K562 (cell line): ENCODE measurements around the gene ATP6V1F. TPM values are rescaled to one million over a fixed set of nuclear protein-coding genes. Genes with fewer than 3 reads are reported as not detected.
A peak's percentile ranks its signal among the peaks of the same experiment; 100 is the strongest.

Experiments used
- GTF2E2 ChIP-seq: fragments of 200-800 bp; sonication (Bioruptor generic); IDR thresholded peaks from 2 replicates; pipeline ENCODE4 v1.6.1; 2016; ENCODE audit warnings: missing genetic modification characterization, missing compliant biosample characterization
- MEIS2 ChIP-seq: fragments of 450-650 bp; IDR thresholded peaks from 2 replicates; pipeline ENCODE4 v1.6.1; 2014; ENCODE audit warnings: mild to moderate bottlenecking; ENCODE audit not compliant: partially characterized antibody
- NONO ChIP-seq, 2 experiments: fragments of 200-400 bp in 1 of 2; fragments of 450-650 bp in 1 of 2; formaldehyde crosslinking in 1 of 2; IDR thresholded peaks; 2 replicates each; pipeline ENCODE4 v1.6.1; 2017; ENCODE audit warnings: low read depth in 2 of 2, mild to moderate bottlenecking in 2 of 2, moderate library complexity in 2 of 2, low read length in 1 of 2
- NR2C1 ChIP-seq, 2 experiments: fragments of 450-650 bp; IDR thresholded peaks; 2 replicates each; pipeline ENCODE4 v1.6.1; 2017; ENCODE audit warnings: mild to moderate bottlenecking in 2 of 2, antibody characterized with exemption in 1 of 2, inconsistent platforms in 1 of 2, missing compliant biosample characterization in 1 of 2, missing genetic modification characterization in 1 of 2
- RBBP5 ChIP-seq: fragments of 200-600 bp; sonication (generic); IDR thresholded peaks from 2 replicates; pipeline ENCODE4 v1.6.1; 2012; ENCODE audit warnings: borderline replicate concordance, mild to moderate bottlenecking, low read length, control low read depth, inconsistent platforms; ENCODE audit not compliant: insufficient read depth, poor library complexity, severe bottlenecking
- TRIM28 ChIP-seq: fragments of 450-650 bp; IDR thresholded peaks from 2 replicates; pipeline ENCODE4 v1.6.1; 2017
- ZNF121 ChIP-seq: sonication (generic); formaldehyde crosslinking; conservative IDR thresholded peaks from 2 replicates; pipeline ENCODE4 v1.8.0; 2022; ENCODE audit warnings: missing genetic modification reagents
- polyA plus RNA-seq, 8 experiments: library from polyadenylated mRNA; depleted of rRNA in 4 of 8; stranded (reverse) in 5 of 8; unstranded in 3 of 8; fragments of >200 nt; fragmentation: Nextera tagmentation in 2 of 8; fragmentation: Illumina TruSeq in 1 of 8; extraction: Ambion mirVana in 2 of 8; extraction: Trizol in 1 of 8; gene quantifications; 2 replicates each; pipeline versions ENCODE4 v1.2.1 to v1.2.3, GENCODE V29; 2011 to 2014; ENCODE audit warnings: inconsistent platforms in 1 of 8, missing spikeins in 1 of 8
- total RNA-seq, 7 experiments: library from RNA; depleted of rRNA in 6 of 7; stranded (reverse); fragments of >200 nt in 6 of 7; fragmentation: Illumina TruSeq in 2 of 7; extraction: Trizol in 2 of 7; gene quantifications; 2 replicates each; pipeline versions ENCODE4 v1.2.1 to v1.2.3, GENCODE V29; 2011 to 2021; ENCODE audit warnings: low replicate concordance in 1 of 7
- TF ChIP-seq, protein P1 (sequence below): fragments of 450-650 bp; IDR thresholded peaks from 2 replicates; pipeline ENCODE4 v1.6.1; 2016; ENCODE audit warnings: missing biosample characterization, missing genetic modification characterization
- TF ChIP-seq, protein P2 (sequence below): sonication (generic); formaldehyde crosslinking; IDR thresholded peaks from 2 replicates; pipeline ENCODE4 v1.8.0; 2023; ENCODE audit warnings: missing genetic modification reagents, mild to moderate bottlenecking, borderline replicate concordance
- TF ChIP-seq, protein P3 (sequence below), 2 experiments: fragments of 450-650 bp; formaldehyde crosslinking in 1 of 2; IDR thresholded peaks; 2 replicates each; pipeline versions ENCODE4 v1.4.0 to v1.6.1; 2014 to 2020; ENCODE audit warnings: mild to moderate bottlenecking in 2 of 2, borderline replicate concordance in 1 of 2, low read depth in 1 of 2

The ATP6V1F gene
- total and polyA plus RNA-seq, 9 of the 15 experiments (the other 6 are each of a cell fraction or from before 2014, with no cell fraction given): 206 to 1,123 (median 542) TPM

DNA sequence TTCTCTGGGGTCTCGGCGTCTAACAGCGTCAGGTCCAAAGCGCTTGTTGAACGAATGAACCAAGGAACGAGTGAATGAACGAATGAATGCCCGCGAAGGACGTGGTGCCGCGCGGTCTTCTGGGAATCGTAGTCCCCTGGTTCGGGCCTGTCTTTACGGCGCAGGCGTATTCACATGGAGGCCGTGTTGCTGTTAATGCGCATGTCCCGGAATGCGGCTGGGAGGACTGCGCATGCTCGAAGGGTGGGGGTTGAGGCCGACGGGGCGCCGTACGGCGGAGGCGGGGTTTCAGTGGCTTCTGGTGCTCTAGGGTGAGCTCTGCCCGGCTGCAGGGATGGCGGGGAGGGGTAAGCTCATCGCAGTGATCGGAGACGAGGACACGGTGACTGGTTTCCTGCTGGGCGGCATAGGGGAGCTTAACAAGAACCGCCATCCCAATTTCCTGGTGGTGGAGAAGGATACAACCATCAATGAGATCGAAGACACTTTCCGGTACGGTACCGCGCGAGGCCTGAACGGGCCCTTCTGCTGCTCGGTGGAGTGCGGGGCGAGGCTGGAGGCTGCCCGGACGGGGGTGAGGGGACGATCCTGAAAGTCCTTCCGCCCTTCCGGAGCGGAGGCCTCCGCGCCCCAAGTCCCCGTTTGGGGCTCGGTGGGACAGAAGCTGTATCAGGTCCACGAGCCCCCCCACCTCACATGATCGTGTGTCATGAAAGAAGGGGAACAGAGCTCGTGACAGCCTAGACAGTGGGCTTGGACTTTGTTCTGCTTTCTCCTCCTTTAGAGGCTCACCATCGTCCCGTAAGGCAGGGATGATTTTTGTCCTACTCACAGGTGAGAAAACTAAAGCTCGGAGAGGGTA is at the start of gene ATP6V1F (continued):
- TF ChIP-seq ZNF121 (CRISPR knock-in tag) (0 out of 2 replicates have a peak, but pooled peaks have one; percentile 14), TRIM28 (no peak), GTF2E2 (tag) (no peak), RBBP5 (peak; percentile 87), MEIS2 (peak; percentile 95), NONO (IDR thresholded peaks at IDR 0.05; ENCODE audit: low read depth in 2 of 2, low read length in 1 of 2) (peak in 1 of 2 experiments; percentile 70; a peak in 1 of 4 replicates), NR2C1 (IDR thresholded peaks at IDR 0.05) (no peak), NR2C1 (tag; IDR thresholded peaks at IDR 0.05) (no peak)
- TF ChIP-seq, protein P1, sequence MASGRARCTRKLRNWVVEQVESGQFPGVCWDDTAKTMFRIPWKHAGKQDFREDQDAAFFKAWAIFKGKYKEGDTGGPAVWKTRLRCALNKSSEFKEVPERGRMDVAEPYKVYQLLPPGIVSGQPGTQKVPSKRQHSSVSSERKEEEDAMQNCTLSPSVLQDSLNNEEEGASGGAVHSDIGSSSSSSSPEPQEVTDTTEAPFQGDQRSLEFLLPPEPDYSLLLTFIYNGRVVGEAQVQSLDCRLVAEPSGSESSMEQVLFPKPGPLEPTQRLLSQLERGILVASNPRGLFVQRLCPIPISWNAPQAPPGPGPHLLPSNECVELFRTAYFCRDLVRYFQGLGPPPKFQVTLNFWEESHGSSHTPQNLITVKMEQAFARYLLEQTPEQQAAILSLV: no peak
- TF ChIP-seq, protein P2, sequence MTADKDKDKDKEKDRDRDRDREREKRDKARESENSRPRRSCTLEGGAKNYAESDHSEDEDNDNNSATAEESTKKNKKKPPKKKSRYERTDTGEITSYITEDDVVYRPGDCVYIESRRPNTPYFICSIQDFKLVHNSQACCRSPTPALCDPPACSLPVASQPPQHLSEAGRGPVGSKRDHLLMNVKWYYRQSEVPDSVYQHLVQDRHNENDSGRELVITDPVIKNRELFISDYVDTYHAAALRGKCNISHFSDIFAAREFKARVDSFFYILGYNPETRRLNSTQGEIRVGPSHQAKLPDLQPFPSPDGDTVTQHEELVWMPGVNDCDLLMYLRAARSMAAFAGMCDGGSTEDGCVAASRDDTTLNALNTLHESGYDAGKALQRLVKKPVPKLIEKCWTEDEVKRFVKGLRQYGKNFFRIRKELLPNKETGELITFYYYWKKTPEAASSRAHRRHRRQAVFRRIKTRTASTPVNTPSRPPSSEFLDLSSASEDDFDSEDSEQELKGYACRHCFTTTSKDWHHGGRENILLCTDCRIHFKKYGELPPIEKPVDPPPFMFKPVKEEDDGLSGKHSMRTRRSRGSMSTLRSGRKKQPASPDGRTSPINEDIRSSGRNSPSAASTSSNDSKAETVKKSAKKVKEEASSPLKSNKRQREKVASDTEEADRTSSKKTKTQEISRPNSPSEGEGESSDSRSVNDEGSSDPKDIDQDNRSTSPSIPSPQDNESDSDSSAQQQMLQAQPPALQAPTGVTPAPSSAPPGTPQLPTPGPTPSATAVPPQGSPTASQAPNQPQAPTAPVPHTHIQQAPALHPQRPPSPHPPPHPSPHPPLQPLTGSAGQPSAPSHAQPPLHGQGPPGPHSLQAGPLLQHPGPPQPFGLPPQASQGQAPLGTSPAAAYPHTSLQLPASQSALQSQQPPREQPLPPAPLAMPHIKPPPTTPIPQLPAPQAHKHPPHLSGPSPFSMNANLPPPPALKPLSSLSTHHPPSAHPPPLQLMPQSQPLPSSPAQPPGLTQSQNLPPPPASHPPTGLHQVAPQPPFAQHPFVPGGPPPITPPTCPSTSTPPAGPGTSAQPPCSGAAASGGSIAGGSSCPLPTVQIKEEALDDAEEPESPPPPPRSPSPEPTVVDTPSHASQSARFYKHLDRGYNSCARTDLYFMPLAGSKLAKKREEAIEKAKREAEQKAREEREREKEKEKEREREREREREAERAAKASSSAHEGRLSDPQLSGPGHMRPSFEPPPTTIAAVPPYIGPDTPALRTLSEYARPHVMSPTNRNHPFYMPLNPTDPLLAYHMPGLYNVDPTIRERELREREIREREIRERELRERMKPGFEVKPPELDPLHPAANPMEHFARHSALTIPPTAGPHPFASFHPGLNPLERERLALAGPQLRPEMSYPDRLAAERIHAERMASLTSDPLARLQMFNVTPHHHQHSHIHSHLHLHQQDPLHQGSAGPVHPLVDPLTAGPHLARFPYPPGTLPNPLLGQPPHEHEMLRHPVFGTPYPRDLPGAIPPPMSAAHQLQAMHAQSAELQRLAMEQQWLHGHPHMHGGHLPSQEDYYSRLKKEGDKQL (CRISPR knock-in tag): no peak
- TF ChIP-seq, protein P3, sequence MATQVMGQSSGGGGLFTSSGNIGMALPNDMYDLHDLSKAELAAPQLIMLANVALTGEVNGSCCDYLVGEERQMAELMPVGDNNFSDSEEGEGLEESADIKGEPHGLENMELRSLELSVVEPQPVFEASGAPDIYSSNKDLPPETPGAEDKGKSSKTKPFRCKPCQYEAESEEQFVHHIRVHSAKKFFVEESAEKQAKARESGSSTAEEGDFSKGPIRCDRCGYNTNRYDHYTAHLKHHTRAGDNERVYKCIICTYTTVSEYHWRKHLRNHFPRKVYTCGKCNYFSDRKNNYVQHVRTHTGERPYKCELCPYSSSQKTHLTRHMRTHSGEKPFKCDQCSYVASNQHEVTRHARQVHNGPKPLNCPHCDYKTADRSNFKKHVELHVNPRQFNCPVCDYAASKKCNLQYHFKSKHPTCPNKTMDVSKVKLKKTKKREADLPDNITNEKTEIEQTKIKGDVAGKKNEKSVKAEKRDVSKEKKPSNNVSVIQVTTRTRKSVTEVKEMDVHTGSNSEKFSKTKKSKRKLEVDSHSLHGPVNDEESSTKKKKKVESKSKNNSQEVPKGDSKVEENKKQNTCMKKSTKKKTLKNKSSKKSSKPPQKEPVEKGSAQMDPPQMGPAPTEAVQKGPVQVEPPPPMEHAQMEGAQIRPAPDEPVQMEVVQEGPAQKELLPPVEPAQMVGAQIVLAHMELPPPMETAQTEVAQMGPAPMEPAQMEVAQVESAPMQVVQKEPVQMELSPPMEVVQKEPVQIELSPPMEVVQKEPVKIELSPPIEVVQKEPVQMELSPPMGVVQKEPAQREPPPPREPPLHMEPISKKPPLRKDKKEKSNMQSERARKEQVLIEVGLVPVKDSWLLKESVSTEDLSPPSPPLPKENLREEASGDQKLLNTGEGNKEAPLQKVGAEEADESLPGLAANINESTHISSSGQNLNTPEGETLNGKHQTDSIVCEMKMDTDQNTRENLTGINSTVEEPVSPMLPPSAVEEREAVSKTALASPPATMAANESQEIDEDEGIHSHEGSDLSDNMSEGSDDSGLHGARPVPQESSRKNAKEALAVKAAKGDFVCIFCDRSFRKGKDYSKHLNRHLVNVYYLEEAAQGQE (IDR thresholded peaks at IDR 0.05; ENCODE audit: borderline replicate concordance): no peak
- TF ChIP-seq, protein P3 (CRISPR knock-in tag; IDR thresholded peaks at IDR 0.05; ENCODE audit: low read depth): no peak; the same call in 1 of the 2 replicates
